Measurements from ENCODE around the gene SPTLC3. TPM values are rescaled to one million over a fixed set of nuclear protein-coding genes. Genes with fewer than 3 reads are reported as not detected.

SPTLC3 gene
- total and polyA plus RNA-seq, 5 donors from 2014 or later, result 0.12 to 0.54 (median 0.13) TPM; not detected in 2

- no peaks in the 10 kb centered on the region for H3K36me3 Mint-ChIP-seq
- H3K4me1 Mint-ChIP-seq, result no peaks in the 10 kb centered on the region
- Histone ChIP-seq H3K27ac (ENCODE audit: insufficient read depth, low read length, poor library complexity, severe bottlenecking) (no peak overlapping the region), H3K4me1 (ENCODE audit: control insufficient read depth, insufficient read depth, low read length, poor library complexity, severe bottlenecking) (no peaks in the 10 kb centered on the region), H3K36me3 (ENCODE audit: control insufficient read depth, insufficient read depth, low read length) (no peaks in the 10 kb centered on the region), H3K9me3 (ENCODE audit: control insufficient read depth in 2 of 2, low read length in 2 of 2) (no peaks in the 10 kb centered on the region), H3K27me3 (ENCODE audit: control insufficient read depth, insufficient read depth, low read length) (no peaks in the 10 kb centered on the region), H3K4me3 (ENCODE audit: low read depth, low read length) (no peak overlapping the region)
- H3K27me3 Mint-ChIP-seq, result no peaks in the 10 kb centered on the region
- DNase-seq (no peak), ATAC-seq (ENCODE audit: low read depth in 2 of 2) (no peak)
- H3K27ac Mint-ChIP-seq, result no peak overlapping the region
- peaks cover 0 to 4% (median 0%) of the 10 kb centered on the region in 7 donors for H3K9me3 Mint-ChIP-seq
- H3K4me3 Mint-ChIP-seq, result no peak overlapping the region
Observed at GRCh38 chr20:13166437-13166836, 157.7 kb downstream of the SPTLC3 start.

- Mint-ChIP-seq H3K4me3 (no peak overlapping the region), H3K27me3 (no peaks in the 10 kb centered on the region)
Observed at GRCh38 chr20:13169086-13169485, 160.3 kb downstream of the SPTLC3 start.

GRCh38 chr20:13170771-13171170 lies 162.0 kb downstream of the SPTLC3 start:
- H3K36me3 ChIP-seq (ENCODE audit: control insufficient read depth, insufficient read depth, low read length), result no peaks in the 10 kb centered on the region
- H3K4me1 ChIP-seq (ENCODE audit: control insufficient read depth, insufficient read depth, low read length, poor library complexity, severe bottlenecking), result no peaks in the 10 kb centered on the region
- ATAC-seq (ENCODE audit: low read depth in 2 of 2), result no peak

More at GRCh38 chr20:13169086-13169485, 160.3 kb downstream of the SPTLC3 start:
- H3K4me3 ChIP-seq (ENCODE audit: low read depth, low read length), result no peak overlapping the region
- DNase-seq (no peak), ATAC-seq (ENCODE audit: low read depth in 2 of 2) (no peak)
- no peaks in the 10 kb centered on the region for H3K4me1 ChIP-seq (ENCODE audit: control insufficient read depth, insufficient read depth, low read length, poor library complexity, severe bottlenecking)
- no peaks in the 10 kb centered on the region for H3K9me3 ChIP-seq (ENCODE audit: control insufficient read depth in 2 of 2, low read length in 2 of 2)
- no peaks in the 10 kb centered on the region for H3K4me1 Mint-ChIP-seq
- no peak overlapping the region for H3K27ac ChIP-seq (ENCODE audit: insufficient read depth, low read length, poor library complexity, severe bottlenecking)
- no peaks in the 10 kb centered on the region for H3K36me3 ChIP-seq (ENCODE audit: control insufficient read depth, insufficient read depth, low read length)
- H3K36me3 Mint-ChIP-seq, result no peaks in the 10 kb centered on the region
- no peaks in the 10 kb centered on the region for H3K27me3 ChIP-seq (ENCODE audit: control insufficient read depth, insufficient read depth, low read length)
- H3K27ac Mint-ChIP-seq, result no peak overlapping the region
- H3K9me3 Mint-ChIP-seq, result peaks cover 0 to 4% (median 0%) of the 10 kb centered on the region in 7 donors

GRCh38 chr20:13173201-13173600 lies 164.4 kb downstream of the SPTLC3 start:
- DNase-seq (no peak), ATAC-seq (ENCODE audit: low read depth in 2 of 2) (no peak)
- Mint-ChIP-seq H3K4me3 (no peak overlapping the region), H3K36me3 (no peaks in the 10 kb centered on the region), H3K4me1 (no peaks in the 10 kb centered on the region), H3K27ac (no peak overlapping the region), H3K9me3 (peaks cover 0 to 4% (median 2%) of the 10 kb centered on the region in 7 donors), H3K27me3 (peaks cover 8% of the 10 kb centered on the region)
- H3K36me3 ChIP-seq (ENCODE audit: control insufficient read depth, insufficient read depth, low read length), result no peaks in the 10 kb centered on the region
- H3K4me3 ChIP-seq (ENCODE audit: low read depth, low read length), result no peak overlapping the region
- H3K4me1 ChIP-seq (ENCODE audit: control insufficient read depth, insufficient read depth, low read length, poor library complexity, severe bottlenecking), result no peaks in the 10 kb centered on the region
- H3K9me3 ChIP-seq (ENCODE audit: control insufficient read depth in 2 of 2, low read length in 2 of 2), result no peaks in the 10 kb centered on the region
- no peak overlapping the region for H3K27ac ChIP-seq (ENCODE audit: insufficient read depth, low read length, poor library complexity, severe bottlenecking)
- H3K27me3 ChIP-seq (ENCODE audit: control insufficient read depth, insufficient read depth, low read length), result no peaks in the 10 kb centered on the region

More at GRCh38 chr20:13170771-13171170, 162.0 kb downstream of the SPTLC3 start:
- Mint-ChIP-seq H3K36me3 (no peaks in the 10 kb centered on the region), H3K27me3 (peaks cover 4% of the 10 kb centered on the region), H3K4me1 (no peaks in the 10 kb centered on the region), H3K4me3 (no peak overlapping the region), H3K27ac (no peak overlapping the region), H3K9me3 (peaks cover 0 to 4% (median 0%) of the 10 kb centered on the region in 7 donors)
- H3K27ac ChIP-seq (ENCODE audit: insufficient read depth, low read length, poor library complexity, severe bottlenecking), result no peak overlapping the region
- no peaks in the 10 kb centered on the region for H3K27me3 ChIP-seq (ENCODE audit: control insufficient read depth, insufficient read depth, low read length)
- H3K9me3 ChIP-seq (ENCODE audit: control insufficient read depth in 2 of 2, low read length in 2 of 2), result no peaks in the 10 kb centered on the region
- H3K4me3 ChIP-seq (ENCODE audit: low read depth, low read length), result no peak overlapping the region
- DNase-seq, result no peak

GRCh38 chr20:13174402-13174801 lies 165.6 kb downstream of the SPTLC3 start:
- H3K4me3 ChIP-seq (ENCODE audit: low read depth, low read length), result no peak overlapping the region
- no peak for ATAC-seq (ENCODE audit: low read depth in 2 of 2)
- no peaks in the 10 kb centered on the region for H3K9me3 ChIP-seq (ENCODE audit: control insufficient read depth in 2 of 2, low read length in 2 of 2)
- Mint-ChIP-seq H3K9me3 (peaks cover 0 to 4% (median 2%) of the 10 kb centered on the region in 7 donors), H3K36me3 (no peaks in the 10 kb centered on the region), H3K4me1 (no peaks in the 10 kb centered on the region), H3K4me3 (no peak overlapping the region), H3K27ac (no peak overlapping the region), H3K27me3 (peaks cover 8% of the 10 kb centered on the region)
- H3K27ac ChIP-seq (ENCODE audit: insufficient read depth, low read length, poor library complexity, severe bottlenecking), result no peak overlapping the region
- H3K36me3 ChIP-seq (ENCODE audit: control insufficient read depth, insufficient read depth, low read length), result no peaks in the 10 kb centered on the region
- H3K27me3 ChIP-seq (ENCODE audit: control insufficient read depth, insufficient read depth, low read length), result no peaks in the 10 kb centered on the region
- no peak for DNase-seq
- H3K4me1 ChIP-seq (ENCODE audit: control insufficient read depth, insufficient read depth, low read length, poor library complexity, severe bottlenecking), result no peaks in the 10 kb centered on the region

- no peaks in the 10 kb centered on the region for H3K36me3 ChIP-seq (ENCODE audit: control insufficient read depth, insufficient read depth, low read length)
- Mint-ChIP-seq H3K9me3 (peaks cover 0 to 11% (median 2%) of the 10 kb centered on the region in 7 donors), H3K27ac (no peak overlapping the region), H3K27me3 (peaks cover 4% of the 10 kb centered on the region), H3K4me3 (no peak overlapping the region), H3K4me1 (peaks cover 0 to 2% (median 0%) of the 10 kb centered on the region in 4 donors), H3K36me3 (no peaks in the 10 kb centered on the region)
- H3K9me3 ChIP-seq (ENCODE audit: control insufficient read depth in 2 of 2, low read length in 2 of 2), result no peaks in the 10 kb centered on the region
- no peaks in the 10 kb centered on the region for H3K4me1 ChIP-seq (ENCODE audit: control insufficient read depth, insufficient read depth, low read length, poor library complexity, severe bottlenecking)
- no peak overlapping the region for H3K4me3 ChIP-seq (ENCODE audit: low read depth, low read length)
- ATAC-seq (ENCODE audit: low read depth in 2 of 2) (no peak), DNase-seq (no peak)
- H3K27ac ChIP-seq (ENCODE audit: insufficient read depth, low read length, poor library complexity, severe bottlenecking), result no peak overlapping the region
- H3K27me3 ChIP-seq (ENCODE audit: control insufficient read depth, insufficient read depth, low read length), result no peaks in the 10 kb centered on the region
Observed at GRCh38 chr20:13180986-13181889, 172.5 kb downstream of the SPTLC3 start.

GRCh38 chr20:13183005-13183404 lies 174.2 kb downstream of the SPTLC3 start:
- H3K27ac ChIP-seq (ENCODE audit: insufficient read depth, low read length, poor library complexity, severe bottlenecking), result no peak overlapping the region
- Mint-ChIP-seq H3K9me3 (peaks cover 0 to 17% (median 3%) of the 10 kb centered on the region in 7 donors), H3K4me1 (peaks cover 0 to 2% (median 0%) of the 10 kb centered on the region in 4 donors), H3K4me3 (no peak overlapping the region), H3K27ac (no peak overlapping the region), H3K27me3 (no peaks in the 10 kb centered on the region), H3K36me3 (no peaks in the 10 kb centered on the region)
- no peaks in the 10 kb centered on the region for H3K9me3 ChIP-seq (ENCODE audit: control insufficient read depth in 2 of 2, low read length in 2 of 2)
- H3K27me3 ChIP-seq (ENCODE audit: control insufficient read depth, insufficient read depth, low read length), result no peaks in the 10 kb centered on the region
- no peaks in the 10 kb centered on the region for H3K36me3 ChIP-seq (ENCODE audit: control insufficient read depth, insufficient read depth, low read length)
- no peak overlapping the region for H3K4me3 ChIP-seq (ENCODE audit: low read depth, low read length)
- ATAC-seq (ENCODE audit: low read depth in 2 of 2) (no peak), DNase-seq (no peak)
- H3K4me1 ChIP-seq (ENCODE audit: control insufficient read depth, insufficient read depth, low read length, poor library complexity, severe bottlenecking), result no peaks in the 10 kb centered on the region

Data from CD4-positive, CD25-positive, alpha-beta regulatory T cell (primary cell).